BLaER1 (cell line): ENCODE measurements around the gene AFF4.
"Not testable (repeated sequence)": the region's sequence is repeated elsewhere in the genome, so short reads cannot be mapped to it uniquely, and the experiment has no call there.

Experiments
- H3K27ac ChIP-seq: shearing (Covaris generic); formaldehyde crosslinking; 2 replicates; pipeline ENCODE4 v1.8.1; 2022
- H3K27me3 ChIP-seq: shearing (Covaris generic); formaldehyde crosslinking; 2 replicates; pipeline ENCODE4 v1.8.1; 2022
- H3K36me3 ChIP-seq: shearing (Covaris generic); formaldehyde crosslinking; 2 replicates; pipeline ENCODE4 v1.8.1; 2022
- H3K4me1 ChIP-seq: shearing (Covaris generic); formaldehyde crosslinking; 2 replicates; pipeline ENCODE4 v1.8.1; 2022
- H3K4me2 ChIP-seq: shearing (Covaris generic); formaldehyde crosslinking; 2 replicates; pipeline ENCODE4 v1.8.1; 2022
- H3K4me3 ChIP-seq: shearing (Covaris generic); formaldehyde crosslinking; 2 replicates; pipeline ENCODE4 v1.8.1; 2022
- H3K9ac ChIP-seq: shearing (Covaris generic); formaldehyde crosslinking; 2 replicates; pipeline ENCODE4 v1.8.1; 2022
- H3K9me3 ChIP-seq: shearing (Covaris generic); formaldehyde crosslinking; 2 replicates; pipeline ENCODE4 v1.8.1; 2022
- H4K20me1 ChIP-seq: shearing (Covaris generic); formaldehyde crosslinking; 2 replicates; pipeline ENCODE4 v1.8.1; 2022
- Cebpa-rat ChIP-seq: shearing (Covaris generic); IDR thresholded peaks from 2 replicates; pipeline ENCODE4 v1.8.1; 2022

The AFF4 gene

DNA sequence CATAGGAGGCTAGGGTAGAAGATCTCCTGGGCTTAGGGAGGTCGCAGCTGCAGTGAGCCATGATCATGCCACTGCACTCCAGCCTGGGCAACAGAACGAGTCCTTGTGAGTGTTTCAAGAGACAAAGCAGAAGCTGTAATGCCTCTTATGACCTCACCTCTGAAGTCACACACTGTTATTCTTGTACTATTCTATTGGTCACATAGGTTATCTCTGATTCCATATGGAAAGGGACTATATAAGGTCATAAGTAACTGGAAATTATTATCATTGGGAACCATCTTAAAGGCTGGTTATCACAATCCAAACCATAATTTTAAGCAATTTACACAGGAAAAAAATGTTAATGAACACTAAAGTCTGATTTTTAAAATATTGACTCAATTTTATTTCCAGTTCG, 17.9 kb upstream of the AFF4 start:
- Histone ChIP-seq H3K4me2 (no peak overlapping the region), H3K27me3 (no peaks in the 10 kb centered on the region), H3K9ac (no peak overlapping the region), H3K27ac (no peak overlapping the region), H3K4me1 (no peaks in the 10 kb centered on the region), H3K4me3 (no peak overlapping the region), H3K9me3 (peaks cover 44% of the 10 kb centered on the region), H3K36me3 (no peaks in the 10 kb centered on the region), H4K20me1 (no peaks in the 10 kb centered on the region)
- no peak for TF ChIP-seq Cebpa-rat

- Histone ChIP-seq H3K4me3 (no peak overlapping the region), H4K20me1 (no peaks in the 10 kb centered on the region), H3K9ac (no peak overlapping the region), H3K36me3 (no peaks in the 10 kb centered on the region), H3K27ac (no peak overlapping the region), H3K27me3 (no peaks in the 10 kb centered on the region), H3K4me2 (no peak overlapping the region), H3K9me3 (peaks cover 48% of the 10 kb centered on the region), H3K4me1 (no peaks in the 10 kb centered on the region)
- no peak for TF ChIP-seq Cebpa-rat
Observed at GRCh38 chr5:132979976-132980375, 16.5 kb upstream of the AFF4 start.

DNA sequence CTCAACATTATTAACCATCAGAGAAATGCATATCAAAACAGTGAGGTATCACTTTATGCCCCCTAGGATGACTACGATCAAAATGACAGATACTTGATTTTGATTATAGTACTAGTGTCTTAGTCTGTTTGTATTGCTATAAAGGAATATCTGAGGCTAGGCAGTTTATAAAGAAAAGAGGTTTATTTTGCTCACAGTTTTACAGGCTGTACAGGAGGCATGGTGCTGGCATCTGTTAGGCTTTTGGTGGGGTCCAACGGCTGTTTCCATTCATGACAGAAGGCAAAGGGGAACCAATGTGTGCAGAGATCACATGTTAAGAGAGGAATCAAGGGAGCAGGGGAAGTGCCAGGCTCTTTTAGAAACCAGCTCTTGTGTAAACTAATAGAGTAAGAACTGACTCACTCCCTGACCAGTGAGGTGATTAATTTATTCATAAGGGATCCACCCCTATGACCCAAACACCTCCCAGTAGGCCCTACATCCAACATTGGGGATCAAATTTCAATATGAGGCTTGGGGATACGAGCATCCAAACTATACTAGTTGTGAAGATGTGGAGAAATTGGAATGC, 16.0 kb upstream of the AFF4 start:
- no peaks in the 10 kb centered on the region for H3K4me1 ChIP-seq
- H4K20me1 ChIP-seq: no peaks in the 10 kb centered on the region
- H3K9ac ChIP-seq: no peak overlapping the region
- no peaks in the 10 kb centered on the region for H3K36me3 ChIP-seq
- H3K27me3 ChIP-seq: no peaks in the 10 kb centered on the region
- no peak for TF ChIP-seq Cebpa-rat
- H3K4me3 ChIP-seq: no peak overlapping the region
- peaks cover 48% of the 10 kb centered on the region for H3K9me3 ChIP-seq
- H3K27ac ChIP-seq: no peak overlapping the region
- no peak overlapping the region for H3K4me2 ChIP-seq

GRCh38 chr5:132976852-132977251, 13.4 kb upstream of the AFF4 start:
- Histone ChIP-seq H3K4me3 (no peak overlapping the region), H3K27ac (no peak overlapping the region), H3K9ac (no peak overlapping the region), H3K27me3 (no peaks in the 10 kb centered on the region), H4K20me1 (no peaks in the 10 kb centered on the region), H3K4me2 (no peak overlapping the region), H3K36me3 (no peaks in the 10 kb centered on the region), H3K9me3 (peaks cover 39% of the 10 kb centered on the region), H3K4me1 (no peaks in the 10 kb centered on the region)
- TF ChIP-seq Cebpa-rat: no peak

- not testable (repeated sequence) for H3K4me3 ChIP-seq, H3K27me3 ChIP-seq, H3K4me2 ChIP-seq, H4K20me1 ChIP-seq, H3K36me3 ChIP-seq, H3K4me1 ChIP-seq, H3K27ac ChIP-seq, H3K9ac ChIP-seq
- peaks cover 15% of the 10 kb centered on the region for H3K9me3 ChIP-seq
Observed at GRCh38 chr5:132972436-132972828, 9.0 kb upstream of the AFF4 start.

DNA sequence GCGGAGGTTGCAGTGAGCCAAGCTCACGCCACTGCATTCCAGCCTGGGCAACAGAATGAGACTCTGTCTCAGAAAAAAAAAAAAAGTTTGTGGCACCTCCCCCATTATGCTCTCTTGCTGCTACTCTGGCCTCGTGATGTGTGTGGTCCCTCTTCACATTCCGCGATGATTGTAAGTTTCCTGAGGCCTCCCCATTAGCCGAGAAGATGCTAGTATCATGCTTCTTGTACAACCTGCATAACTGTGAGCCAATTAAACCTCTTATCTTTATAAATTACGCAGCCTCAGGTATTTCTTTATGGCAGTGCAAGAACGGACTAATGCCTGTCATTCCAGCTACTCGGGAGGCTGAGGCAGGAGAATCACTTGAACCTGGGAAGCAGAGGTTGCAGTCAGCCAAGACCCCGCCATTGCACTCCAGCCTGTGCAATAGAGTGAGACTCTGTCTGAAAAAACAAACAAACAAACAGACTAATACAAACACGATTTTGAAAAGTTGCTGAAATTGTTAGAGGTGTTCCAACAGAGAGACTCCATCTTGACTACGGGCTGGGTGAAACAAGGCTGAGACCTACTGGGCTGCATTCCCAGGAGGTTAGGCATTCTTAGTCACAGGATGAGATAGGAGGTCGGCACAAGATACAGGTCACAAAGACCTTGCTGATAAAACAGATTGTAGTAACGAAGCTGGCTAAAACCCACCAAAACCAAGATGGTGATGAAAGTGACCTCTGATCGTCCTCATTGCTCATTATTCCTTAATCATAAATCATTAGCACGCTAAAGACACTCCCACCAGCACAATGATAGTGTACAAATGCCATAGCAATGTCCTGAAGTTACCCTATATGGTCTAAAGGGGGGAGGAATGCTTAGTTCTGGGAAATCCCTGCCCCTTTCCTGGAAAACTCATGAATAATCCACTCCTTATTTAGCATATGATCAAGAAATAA, 8.3 kb upstream of the AFF4 start:
- Histone ChIP-seq H4K20me1 (no peaks in the 10 kb centered on the region), H3K4me1 (no peaks in the 10 kb centered on the region), H3K27me3 (no peaks in the 10 kb centered on the region), H3K27ac (no peak overlapping the region), H3K4me2 (no peak overlapping the region), H3K4me3 (no peak overlapping the region), H3K9me3 (peaks cover 8% of the 10 kb centered on the region), H3K36me3 (no peaks in the 10 kb centered on the region), H3K9ac (no peak overlapping the region)
- no peak for TF ChIP-seq Cebpa-rat

DNA sequence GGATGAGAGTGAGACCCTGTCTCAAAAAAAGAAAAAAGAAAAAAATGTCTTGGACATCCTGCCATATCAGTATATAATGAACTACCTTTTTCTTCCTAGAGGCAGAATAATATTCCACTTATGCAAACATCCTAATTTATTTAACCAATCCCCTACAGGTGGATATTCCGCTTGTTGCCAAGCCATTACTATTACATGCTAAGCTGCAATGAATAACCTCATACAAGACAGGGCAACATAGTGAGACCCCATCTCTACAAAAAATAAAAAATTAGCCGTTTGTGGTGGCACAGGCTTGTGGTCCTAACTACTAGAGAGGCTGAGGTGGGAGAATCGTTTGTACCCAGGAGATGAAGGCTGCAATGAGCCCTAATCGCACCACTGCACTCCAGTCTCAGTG, 1.7 kb upstream of the AFF4 start:
- Histone ChIP-seq H4K20me1 (peaks cover 22% of the 10 kb centered on the region), H3K9ac (no peak overlapping the region), H3K4me2 (no peak overlapping the region), H3K36me3 (peaks cover 7% of the 10 kb centered on the region; the same call in 1 of the 2 replicates), H3K4me3 (no peak overlapping the region), H3K9me3 (no peaks in the 10 kb centered on the region), H3K27ac (no peak overlapping the region), H3K4me1 (peaks cover 22% of the 10 kb centered on the region), H3K27me3 (no peaks in the 10 kb centered on the region)
- TF ChIP-seq Cebpa-rat: no peak

DNA sequence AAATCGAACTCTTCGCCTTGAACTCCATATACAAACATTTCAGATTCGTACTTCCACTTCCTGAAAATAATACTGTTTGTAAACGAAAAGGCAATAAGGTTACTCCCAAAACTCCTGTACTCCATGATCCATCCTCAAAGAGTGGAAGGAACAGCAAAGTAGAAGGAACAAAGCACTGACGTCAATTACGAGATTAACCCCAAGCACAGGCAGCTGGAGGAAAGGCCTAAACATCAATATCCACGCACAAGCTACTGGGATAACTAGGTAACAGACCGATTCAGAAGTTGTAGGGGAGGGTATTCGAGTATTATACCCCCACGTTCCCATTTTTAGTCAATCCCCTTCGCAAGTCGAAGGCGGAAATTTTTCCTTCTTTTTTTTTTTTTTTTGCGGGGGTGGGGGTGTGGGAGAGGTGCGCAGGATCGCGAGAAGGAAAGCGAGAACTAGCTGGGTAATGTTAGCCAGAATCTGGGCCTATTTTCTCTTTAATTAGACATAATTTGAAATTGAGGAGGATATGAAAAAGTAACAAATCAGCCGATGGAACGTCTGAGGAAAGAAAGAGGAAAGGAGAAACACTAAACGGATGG, 909 bp downstream of the AFF4 start:
- peaks cover 22% of the 10 kb centered on the region for H3K4me1 ChIP-seq
- H3K27ac ChIP-seq: peak overlapping the region; percentile 88
- no peak for TF ChIP-seq Cebpa-rat
- H3K36me3 ChIP-seq: peaks cover 23% of the 10 kb centered on the region; the same call in 1 of the 2 replicates
- H3K9ac ChIP-seq: peak overlapping the region; percentile 87
- peaks cover 48% of the 10 kb centered on the region for H4K20me1 ChIP-seq
- peak overlapping the region; percentile 90 for H3K4me2 ChIP-seq
- H3K9me3 ChIP-seq: no peaks in the 10 kb centered on the region
- H3K27me3 ChIP-seq: no peaks in the 10 kb centered on the region
- peak overlapping the region; percentile 83 for H3K4me3 ChIP-seq

- Histone ChIP-seq H3K9ac (peak overlapping the region; percentile 87), H3K4me3 (peak overlapping the region; percentile 83), H3K27me3 (no peaks in the 10 kb centered on the region), H3K27ac (peak overlapping the region; percentile 88), H3K4me1 (peaks cover 22% of the 10 kb centered on the region), H3K36me3 (peaks cover 28% of the 10 kb centered on the region), H3K9me3 (no peaks in the 10 kb centered on the region), H4K20me1 (peaks cover 54% of the 10 kb centered on the region), H3K4me2 (peak overlapping the region; percentile 90)
- no peak for TF ChIP-seq Cebpa-rat
Observed at GRCh38 chr5:132961887-132962286, 1.5 kb downstream of the AFF4 start.

GRCh38 chr5:132961123-132961815, 2.2 kb downstream of the AFF4 start:
- Histone ChIP-seq H3K4me2 (peak overlapping the region; percentile 90), H4K20me1 (peaks cover 60% of the 10 kb centered on the region), H3K36me3 (peaks cover 35% of the 10 kb centered on the region), H3K4me3 (peak overlapping the region; percentile 83), H3K4me1 (peaks cover 22% of the 10 kb centered on the region), H3K9ac (peak overlapping the region; percentile 87), H3K27ac (0 out of 2 replicates have a peak overlapping the region, but pooled peaks have one; percentile 88)
- not testable (repeated sequence) for H3K27me3 ChIP-seq, H3K9me3 ChIP-seq

- H3K4me1 ChIP-seq: peaks cover 15% of the 10 kb centered on the region
Observed at GRCh38 chr5:132956166-132956799, 7.2 kb downstream of the AFF4 start.

More at GRCh38 chr5:132956166-132956799, 7.2 kb downstream of the AFF4 start:
- not testable (repeated sequence) for H3K4me3 ChIP-seq, H3K27ac ChIP-seq, H3K9ac ChIP-seq, H3K27me3 ChIP-seq, H3K9me3 ChIP-seq, H3K4me2 ChIP-seq
- Histone ChIP-seq H4K20me1 (peaks cover 98% of the 10 kb centered on the region), H3K36me3 (peaks cover 80% of the 10 kb centered on the region)
